SK-MEL-5 (cell line): Measurements from ENCODE around the gene MRPL27. TPM values are rescaled to one million over a fixed set of nuclear protein-coding genes. Genes with fewer than 3 reads are reported as not detected.
"Not testable (repeated sequence)": the region's sequence is repeated elsewhere in the genome, so short reads cannot be mapped to it uniquely, and the experiment has no call there.

Experiments
- DNase-seq: peaks from one replicate; pipeline ENCODE4 v3.0.0-alpha.2; 2016; ENCODE audit warnings: low read depth, low spot score
- in situ Hi-C: cut with HindIII; loops from 2 replicates; pipeline ENCODE4 v1.10.0; 2016; ENCODE audit warnings: low sequenced_read_pairs, high pct_unique_total_duplicates, low pct_unique_long_range_greater_than_20kb
- polyA plus RNA-seq, 2 experiments: library from polyadenylated mRNA; depleted of rRNA; stranded (reverse); fragments of >200 nt; gene quantifications; 2 replicates each; pipeline ENCODE4 v1.2.3, GENCODE V29; 2015
- total RNA-seq: library from RNA; depleted of rRNA; stranded (reverse); fragments of >200 nt; shearing (Covaris generic); gene quantifications from 2 replicates; pipeline ENCODE4 v1.2.3, GENCODE V29; 2014; rRNA removed

Gene MRPL27
- total RNA-seq: 107 and 120 TPM in 2 replicates
- 78.3 and 99.4 TPM in 2 replicates for polyA plus RNA-seq (2015; cell fraction: cytosol; rRNA removed)
- 102 and 118 TPM in 2 replicates for polyA plus RNA-seq (2015; cell fraction: nucleus; rRNA removed)

- in situ Hi-C loops: no loop called here
- peak; percentile 93 for DNase-seq
Observed at GRCh38 chr17:50372758-50373556, at the start of gene MRPL27, which contains the start of gene EME1. MRPL27 (minus strand) TSS chr17:50373184; CDS start chr17:50373170, 14 bp downstream. EME1 (plus strand) TSS chr17:50373229; CDS start chr17:50375209, 1,980 bp downstream.

GRCh38 chr17:50422738-50423137 is 49.8 kb upstream of the MRPL27 start:
- DNase-seq: no peak
- in situ Hi-C loops: no loop called here

GRCh38 chr17:50421308-50422051 is 48.5 kb upstream of the MRPL27 start:
- in situ Hi-C loops: no loop called here
- DNase-seq: no peak

GRCh38 chr17:50420419-50421112 is 47.6 kb upstream of the MRPL27 start:
- peak; percentile 73 for DNase-seq
- in situ Hi-C loops: no loop called here

- in situ Hi-C loops, DNase-seq: not testable (repeated sequence)
Observed at GRCh38 chr17:50419577-50419976, 46.6 kb upstream of the MRPL27 start.

GRCh38 chr17:50414808-50415207 is 41.8 kb upstream of the MRPL27 start:
- in situ Hi-C loops: no loop called here
- DNase-seq: no peak

GRCh38 chr17:50412188-50412732 is 39.3 kb upstream of the MRPL27 start:
- in situ Hi-C loops: no loop called here
- DNase-seq: no peak

GRCh38 chr17:50407921-50408320 is 34.9 kb upstream of the MRPL27 start:
- in situ Hi-C loops: no loop called here
- DNase-seq: no peak

- no peak for DNase-seq
Observed at GRCh38 chr17:50406578-50406977, 33.6 kb upstream of the MRPL27 start.

GRCh38 chr17:50405351-50405750 is 32.4 kb upstream of the MRPL27 start:
- DNase-seq, in situ Hi-C loops: not testable (repeated sequence)

More at GRCh38 chr17:50406578-50406977, 33.6 kb upstream of the MRPL27 start:
- in situ Hi-C loops: no loop called here

- in situ Hi-C loops, DNase-seq: not testable (repeated sequence)
Observed at GRCh38 chr17:50399591-50399990, 26.6 kb upstream of the MRPL27 start.

GRCh38 chr17:50398672-50399071 is 25.7 kb upstream of the MRPL27 start:
- in situ Hi-C loops, DNase-seq: not testable (repeated sequence)

- no peak for DNase-seq
- in situ Hi-C loops: no loop called here
Observed at GRCh38 chr17:50397919-50398285, 24.9 kb upstream of the MRPL27 start.

- in situ Hi-C loops: no loop called here
- DNase-seq: peak; percentile 83
Observed at GRCh38 chr17:50397111-50397918, 24.3 kb upstream of the MRPL27 start, which contains the start of gene LRRC59. LRRC59 (minus strand) TSS chr17:50397523; CDS start chr17:50397317, 206 bp downstream.

- in situ Hi-C loops: no loop called here
Observed at GRCh38 chr17:50396261-50397110, 23.5 kb upstream of the MRPL27 start.

GRCh38 chr17:50394711-50395110 is 21.7 kb upstream of the MRPL27 start:
- in situ Hi-C loops: no loop called here
- peak; percentile 32 for DNase-seq

More at GRCh38 chr17:50396261-50397110, 23.5 kb upstream of the MRPL27 start:
- peak; percentile 30 for DNase-seq
